ENCODE measurements around the gene QSOX2. TPM values are rescaled to one million over a fixed set of nuclear protein-coding genes. Genes with fewer than 3 reads are reported as not detected.

Gene QSOX2
- total RNA-seq, 1 donor from 2014 or later: 14.0 TPM

- H3K4me3 Mint-ChIP-seq (ENCODE audit: unreplicated experiment): no peak overlapping the region
- no peak for DNase-seq (ENCODE audit: low spot score)
- H3K27ac Mint-ChIP-seq (ENCODE audit: unreplicated experiment): no peak overlapping the region
- peaks cover 2% of the 10 kb centered on the region for H3K27me3 Mint-ChIP-seq (ENCODE audit: unreplicated experiment)
- no peak for TF ChIP-seq CTCF (IDR thresholded peaks at IDR 0.05; ENCODE audit: unreplicated experiment)
- no peaks in the 10 kb centered on the region for H3K9me3 Mint-ChIP-seq (ENCODE audit: unreplicated experiment)
- H3K36me3 Mint-ChIP-seq (ENCODE audit: low read depth, unreplicated experiment): no peaks in the 10 kb centered on the region
- H3K4me1 Mint-ChIP-seq (ENCODE audit: unreplicated experiment): no peaks in the 10 kb centered on the region
Observed at GRCh38 chr9:136278894-136279293, 33.3 kb upstream of the QSOX2 start.

GRCh38 chr9:136278221-136278620 is 32.6 kb upstream of the QSOX2 start:
- H3K9me3 Mint-ChIP-seq (ENCODE audit: unreplicated experiment): no peaks in the 10 kb centered on the region
- H3K27me3 Mint-ChIP-seq (ENCODE audit: unreplicated experiment): peaks cover 2% of the 10 kb centered on the region
- no peak overlapping the region for H3K27ac Mint-ChIP-seq (ENCODE audit: unreplicated experiment)
- H3K4me3 Mint-ChIP-seq (ENCODE audit: unreplicated experiment): no peak overlapping the region
- H3K36me3 Mint-ChIP-seq (ENCODE audit: low read depth, unreplicated experiment): no peaks in the 10 kb centered on the region
- no peaks in the 10 kb centered on the region for H3K4me1 Mint-ChIP-seq (ENCODE audit: unreplicated experiment)
- no peak for TF ChIP-seq CTCF (IDR thresholded peaks at IDR 0.05; ENCODE audit: unreplicated experiment)
- DNase-seq (ENCODE audit: low spot score): no peak

- Mint-ChIP-seq H3K9me3 (ENCODE audit: unreplicated experiment) (no peaks in the 10 kb centered on the region), H3K27me3 (ENCODE audit: unreplicated experiment) (peaks cover 2% of the 10 kb centered on the region), H3K4me3 (ENCODE audit: unreplicated experiment) (no peak overlapping the region), H3K4me1 (ENCODE audit: unreplicated experiment) (no peaks in the 10 kb centered on the region), H3K36me3 (ENCODE audit: low read depth, unreplicated experiment) (no peaks in the 10 kb centered on the region), H3K27ac (ENCODE audit: unreplicated experiment) (no peak overlapping the region)
- no peak for TF ChIP-seq CTCF (IDR thresholded peaks at IDR 0.05; ENCODE audit: unreplicated experiment)
- DNase-seq (ENCODE audit: low spot score): no peak
Observed at GRCh38 chr9:136277746-136278145, 32.1 kb upstream of the QSOX2 start.

- no peak for DNase-seq (ENCODE audit: low spot score)
- no peak overlapping the region for H3K4me3 Mint-ChIP-seq (ENCODE audit: unreplicated experiment)
- H3K9me3 Mint-ChIP-seq (ENCODE audit: unreplicated experiment): no peaks in the 10 kb centered on the region
- no peak overlapping the region for H3K27ac Mint-ChIP-seq (ENCODE audit: unreplicated experiment)
- no peaks in the 10 kb centered on the region for H3K4me1 Mint-ChIP-seq (ENCODE audit: unreplicated experiment)
- no peaks in the 10 kb centered on the region for H3K36me3 Mint-ChIP-seq (ENCODE audit: low read depth, unreplicated experiment)
- TF ChIP-seq CTCF (IDR thresholded peaks at IDR 0.05; ENCODE audit: unreplicated experiment): no peak
- peaks cover 2% of the 10 kb centered on the region for H3K27me3 Mint-ChIP-seq (ENCODE audit: unreplicated experiment)
Observed at GRCh38 chr9:136276716-136277115, 31.1 kb upstream of the QSOX2 start.

GRCh38 chr9:136275655-136276429 is 30.2 kb upstream of the QSOX2 start:
- Mint-ChIP-seq H3K27me3 (ENCODE audit: unreplicated experiment) (peaks cover 2% of the 10 kb centered on the region), H3K36me3 (ENCODE audit: low read depth, unreplicated experiment) (no peaks in the 10 kb centered on the region), H3K27ac (ENCODE audit: unreplicated experiment) (no peak overlapping the region), H3K9me3 (ENCODE audit: unreplicated experiment) (no peaks in the 10 kb centered on the region), H3K4me3 (ENCODE audit: unreplicated experiment) (no peak overlapping the region), H3K4me1 (ENCODE audit: unreplicated experiment) (no peaks in the 10 kb centered on the region)
- no peak for DNase-seq (ENCODE audit: low spot score)
- no peak for TF ChIP-seq CTCF (IDR thresholded peaks at IDR 0.05; ENCODE audit: unreplicated experiment)
